Stomach (tissue), 9 donors: ENCODE measurements around the gene LARGE1. TPM values are rescaled to one million over a fixed set of nuclear protein-coding genes. Genes with fewer than 3 reads are reported as not detected.

Experiments used
- DNase-seq, 2 donors: peaks; one replicate each; pipeline versions ENCODE4 v3.0.0 to v3.0.0-alpha.2; 2013 to 2019
- H3K27ac ChIP-seq, 5 donors: fragments of 200-600 bp in 4 of 5; sonication (generic) in 4 of 5; one replicate each; pipeline ENCODE4 v1.5.1; 2013 to 2019; ENCODE audit warnings: mild to moderate bottlenecking in 1 of 5, moderate library complexity in 1 of 5
- H3K27me3 ChIP-seq, 3 donors: fragments of 200-600 bp; sonication (generic); one replicate each; pipeline ENCODE4 v1.5.1; 2017 to 2019; ENCODE audit warnings: mixed run types in 1 of 3
- H3K36me3 ChIP-seq, 4 donors: fragments of 200-600 bp; sonication (generic); 1 replicate in 3 of 4; 2 replicates in 1 of 4; pipeline ENCODE4 v1.5.1; 2016 to 2019
- H3K4me1 ChIP-seq, 4 donors: fragments of 200-600 bp; sonication (generic); one replicate each; pipeline ENCODE4 v1.5.1; 2016 to 2019
- H3K4me3 ChIP-seq, 4 donors: fragments of 200-600 bp; sonication (generic) in 3 of 4; one replicate each; pipeline ENCODE4 v1.5.1; 2016 to 2019; ENCODE audit warnings: mild to moderate bottlenecking in 1 of 4
- H3K9me3 ChIP-seq, 4 donors: fragments of 200-600 bp; sonication (generic); one replicate each; pipeline ENCODE4 v1.5.1; 2016 to 2019
- EP300 ChIP-seq: sonication (generic); formaldehyde crosslinking; IDR thresholded peaks from one replicate; pipeline ENCODE4 v1.6.1; 2017; ENCODE audit warnings: antibody characterized with exemption
- POLR2A ChIP-seq, 4 donors: fragments of 450-650 bp; IDR thresholded peaks; one replicate each; pipeline ENCODE4 v1.6.1; 2016; ENCODE audit warnings: antibody characterized with exemption in 4 of 4, control low read depth in 2 of 4, mild to moderate bottlenecking in 1 of 4, moderate library complexity in 1 of 4
- POLR2AphosphoS5 ChIP-seq, 3 donors: sonication (generic); formaldehyde crosslinking; IDR thresholded peaks; one replicate each; pipeline ENCODE4 v1.6.1; 2016; ENCODE audit warnings: antibody characterized with exemption in 3 of 3
- WGBS, 5 donors: extraction: QIAGEN DNeasy Blood & Tissue Kit in 3 of 5; methylation state at CpG; one replicate each; pipeline versions ENCODE4 v1.1.5 to v1.1.7; 2013 to 2018; 5-methylcytosine and 5-hydroxymethylcytosine counted together
- intact Hi-C: fragments of 100-400 bp; cut with DNase I; formaldehyde crosslinking; loops from one replicate; pipeline ENCODE4 v1.15.1; 2023; ENCODE audit warnings: low total_unique reads
- polyA plus RNA-seq, 3 donors: library from polyadenylated mRNA; stranded (reverse); fragments of 200-250 nt; gene quantifications; one replicate each; pipeline ENCODE4 v1.2.3, GENCODE V29; 2013
- total RNA-seq, 5 donors: library from RNA; depleted of rRNA; stranded (reverse); fragments of >200 nt; gene quantifications; one replicate each; pipeline versions ENCODE4 v1.1.0 to v1.2.3, GENCODE V29; 2014 to 2016
- TF ChIP-seq, protein P1 (sequence below), 7 experiments: fragments of 450-650 bp in 4 of 7; fragments of 200-600 bp in 3 of 7; sonication (generic) in 3 of 7; IDR thresholded peaks; one replicate each; pipeline ENCODE4 v1.5.1; 2016 to 2019; ENCODE audit warnings: antibody characterized with exemption in 7 of 7, control low read depth in 2 of 7, mild to moderate bottlenecking in 1 of 7
- donor health status: healthy with polysubstance abuse.
- donor health status: Bipolar disorder and iron deficiency.
- donor health status: healthy.

The LARGE1 gene
- total and polyA plus RNA-seq, 8 donors = 3.5 to 110 (median 51.6) TPM

DNA sequence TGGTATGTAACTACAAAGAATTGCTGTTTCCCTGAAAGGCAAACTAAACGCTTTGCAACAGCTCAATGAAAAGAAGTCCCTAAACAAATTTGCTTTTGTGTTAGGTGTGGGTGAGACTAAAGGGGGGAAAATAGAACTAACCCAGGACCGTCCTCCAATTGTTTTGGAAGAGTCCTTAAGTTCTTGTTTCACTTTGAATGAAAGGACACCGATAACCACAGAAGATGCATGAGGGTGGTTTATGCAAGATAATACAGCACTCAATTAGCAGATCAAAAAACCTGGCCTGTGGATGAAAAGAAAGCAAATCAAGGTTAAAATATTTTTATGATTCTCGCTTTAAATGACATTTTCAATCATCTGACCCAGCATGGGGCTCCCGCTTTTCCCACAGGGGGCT is 557.6 kb downstream of the LARGE1 start:
- intact Hi-C loops = no loop called here
- no peak overlapping the region for H3K4me3 ChIP-seq
- no peaks in the 10 kb centered on the region for H3K4me1 ChIP-seq
- H3K36me3 ChIP-seq = peaks cover 0 to 15% (median 7%) of the 10 kb centered on the region in 4 donors
- H3K27ac ChIP-seq = no peak overlapping the region
- WGBS, 5 donors = 78 to 93% (median 92%) methylated on average over 5 of the region's 5 CpGs; no CpG with 5 or more reads in 1 of the 5 donors
- H3K27me3 ChIP-seq = no peaks in the 10 kb centered on the region
- no peaks in the 10 kb centered on the region for H3K9me3 ChIP-seq
- no peak for DNase-seq
- TF ChIP-seq EP300 = no peak
- TF ChIP-seq, protein P1, sequence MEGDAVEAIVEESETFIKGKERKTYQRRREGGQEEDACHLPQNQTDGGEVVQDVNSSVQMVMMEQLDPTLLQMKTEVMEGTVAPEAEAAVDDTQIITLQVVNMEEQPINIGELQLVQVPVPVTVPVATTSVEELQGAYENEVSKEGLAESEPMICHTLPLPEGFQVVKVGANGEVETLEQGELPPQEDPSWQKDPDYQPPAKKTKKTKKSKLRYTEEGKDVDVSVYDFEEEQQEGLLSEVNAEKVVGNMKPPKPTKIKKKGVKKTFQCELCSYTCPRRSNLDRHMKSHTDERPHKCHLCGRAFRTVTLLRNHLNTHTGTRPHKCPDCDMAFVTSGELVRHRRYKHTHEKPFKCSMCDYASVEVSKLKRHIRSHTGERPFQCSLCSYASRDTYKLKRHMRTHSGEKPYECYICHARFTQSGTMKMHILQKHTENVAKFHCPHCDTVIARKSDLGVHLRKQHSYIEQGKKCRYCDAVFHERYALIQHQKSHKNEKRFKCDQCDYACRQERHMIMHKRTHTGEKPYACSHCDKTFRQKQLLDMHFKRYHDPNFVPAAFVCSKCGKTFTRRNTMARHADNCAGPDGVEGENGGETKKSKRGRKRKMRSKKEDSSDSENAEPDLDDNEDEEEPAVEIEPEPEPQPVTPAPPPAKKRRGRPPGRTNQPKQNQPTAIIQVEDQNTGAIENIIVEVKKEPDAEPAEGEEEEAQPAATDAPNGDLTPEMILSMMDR (IDR thresholded peaks at IDR 0.05) = no peak
- TF ChIP-seq POLR2A (IDR thresholded peaks at IDR 0.05) = no peak
- no peak for TF ChIP-seq POLR2AphosphoS5 (IDR thresholded peaks at IDR 0.05)

DNA sequence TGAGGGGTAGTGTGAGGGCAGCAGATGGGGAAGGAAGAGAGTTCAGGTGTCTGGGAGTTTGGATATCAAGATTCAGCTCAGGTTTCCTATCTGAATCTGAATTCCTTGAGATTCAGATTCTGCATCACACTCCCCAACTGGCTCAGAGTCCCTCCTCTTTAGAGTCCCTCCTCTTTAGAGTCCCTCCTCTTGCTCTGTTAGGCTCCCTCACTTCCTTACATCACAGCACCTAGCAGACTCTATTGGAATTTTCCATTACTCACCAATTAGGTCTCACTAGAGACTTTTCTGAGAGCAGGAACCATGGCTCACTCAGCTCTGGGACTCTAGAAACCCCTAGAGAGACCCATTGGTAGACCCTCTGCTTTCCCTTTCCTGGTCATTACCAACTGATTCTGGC is 558.7 kb downstream of the LARGE1 start:
- intact Hi-C loops = no loop called here
- H3K36me3 ChIP-seq = peaks cover 0 to 21% (median 8%) of the 10 kb centered on the region in 4 donors

DNA sequence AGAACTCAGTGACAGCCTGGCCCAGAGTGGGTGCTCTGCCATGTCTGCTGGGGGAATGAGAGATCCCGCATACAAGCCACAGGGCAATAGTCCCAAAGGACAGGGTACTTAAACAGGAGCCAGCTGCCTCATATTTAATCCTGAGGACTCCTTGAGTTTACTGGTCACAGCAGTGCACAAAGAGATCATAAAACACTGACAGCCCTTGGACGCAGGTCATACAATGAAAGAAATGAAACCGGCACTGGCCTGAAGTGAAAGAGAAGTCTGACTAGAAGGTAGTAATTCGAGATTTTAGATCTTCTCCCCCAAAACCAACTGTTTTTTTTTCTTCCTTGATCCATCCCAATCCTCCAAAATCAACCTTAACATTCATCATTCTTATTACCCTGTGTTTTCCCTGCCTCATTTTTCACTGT is 562.3 kb downstream of the LARGE1 start:
- TF ChIP-seq, protein P1 (IDR thresholded peaks at IDR 0.05) = no peak
- TF ChIP-seq POLR2AphosphoS5 (IDR thresholded peaks at IDR 0.05) = no peak
- no peak for TF ChIP-seq POLR2A (IDR thresholded peaks at IDR 0.05)
- TF ChIP-seq EP300 = no peak
- Histone ChIP-seq H3K4me3 (no peak overlapping the region), H3K27me3 (no peaks in the 10 kb centered on the region), H3K36me3 (peaks cover 0 to 25% (median 12%) of the 10 kb centered on the region in 4 donors), H3K27ac (no peak overlapping the region), H3K9me3 (no peaks in the 10 kb centered on the region), H3K4me1 (peaks cover 0 to 6% (median 0%) of the 10 kb centered on the region in 4 donors)
- DNase-seq = no peak
- intact Hi-C loops = no loop called here
- WGBS, 5 donors = 82 to 95% (median 89%) methylated on average over 4 of the region's 4 CpGs

More for the DNA sequence above, 558.7 kb downstream of the LARGE1 start:
- Histone ChIP-seq H3K9me3 (no peaks in the 10 kb centered on the region), H3K27ac (no peak overlapping the region), H3K4me1 (no peaks in the 10 kb centered on the region), H3K27me3 (no peaks in the 10 kb centered on the region), H3K4me3 (no peak overlapping the region)
- no peak for TF ChIP-seq POLR2A (IDR thresholded peaks at IDR 0.05)
- no peak for DNase-seq

DNA sequence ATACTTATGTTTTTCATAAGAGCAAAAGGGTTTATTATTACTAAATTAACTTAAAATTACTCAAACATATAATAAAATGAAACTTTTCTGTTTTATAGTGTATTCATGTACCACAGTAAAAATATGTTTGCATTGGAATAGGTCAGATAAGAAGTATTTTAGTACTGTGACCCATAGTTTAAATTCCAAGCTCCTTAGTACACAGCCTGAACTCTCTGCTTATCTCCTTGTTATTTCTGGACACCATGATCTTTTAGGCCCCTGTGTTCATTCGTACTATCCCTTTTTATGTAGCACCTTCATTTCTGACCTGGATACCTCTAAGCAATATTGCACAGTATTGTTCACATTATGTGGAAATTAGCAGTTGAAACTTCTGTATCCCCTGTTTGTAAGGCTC is 565.3 kb downstream of the LARGE1 start:
- TF ChIP-seq, protein P1 (IDR thresholded peaks at IDR 0.05) = no peak
- no peak for TF ChIP-seq POLR2AphosphoS5 (IDR thresholded peaks at IDR 0.05)
- TF ChIP-seq POLR2A (IDR thresholded peaks at IDR 0.05) = no peak
- TF ChIP-seq EP300 = no peak
- DNase-seq = no peak
- Histone ChIP-seq H3K4me1 (peaks cover 0 to 6% (median 0%) of the 10 kb centered on the region in 4 donors), H3K4me3 (no peak overlapping the region), H3K27me3 (no peaks in the 10 kb centered on the region), H3K27ac (no peak overlapping the region), H3K36me3 (peaks cover 0 to 28% (median 14%) of the 10 kb centered on the region in 4 donors), H3K9me3 (no peaks in the 10 kb centered on the region)
- 57 to 65% (median 60%) methylated on average over 1 of the region's 1 CpG for WGBS, 5 donors
- intact Hi-C loops = no loop called here

DNA sequence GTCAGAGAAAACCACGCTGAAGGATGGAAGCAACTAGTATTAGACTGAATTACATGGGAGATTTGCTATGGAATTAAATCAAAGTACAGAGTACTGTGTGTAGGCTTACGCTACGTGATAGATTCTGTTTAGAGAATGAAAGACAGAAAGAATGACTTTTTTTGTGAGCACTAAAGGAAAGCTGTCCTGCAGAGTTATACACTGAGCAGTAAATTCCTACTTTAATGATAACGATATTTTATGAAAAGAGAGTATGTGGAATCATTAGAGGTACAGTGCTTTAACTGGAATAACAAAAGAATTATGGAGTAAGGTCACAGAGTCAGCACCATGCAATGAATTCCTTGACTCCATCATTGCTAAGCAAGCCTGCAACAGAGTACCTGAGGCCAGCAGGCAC is 566.8 kb downstream of the LARGE1 start:
- TF ChIP-seq EP300 = no peak
- no peak for TF ChIP-seq POLR2AphosphoS5 (IDR thresholded peaks at IDR 0.05)
- TF ChIP-seq, protein P1 (IDR thresholded peaks at IDR 0.05) = no peak
- no peak for TF ChIP-seq POLR2A (IDR thresholded peaks at IDR 0.05)
- WGBS, 5 donors = 85 to 94% (median 90%) methylated on average over 4 of the region's 4 CpGs
- Histone ChIP-seq H3K27me3 (no peaks in the 10 kb centered on the region), H3K9me3 (no peaks in the 10 kb centered on the region), H3K4me3 (no peak overlapping the region), H3K4me1 (peaks cover 0 to 6% (median 0%) of the 10 kb centered on the region in 4 donors), H3K36me3 (peaks cover 0 to 21% (median 14%) of the 10 kb centered on the region in 4 donors), H3K27ac (no peak overlapping the region)
- intact Hi-C loops = no loop called here
- DNase-seq = no peak
